ENCODE measurements around the gene RPS6KA5. TPM values are rescaled to one million over a fixed set of nuclear protein-coding genes. Genes with fewer than 3 reads are reported as not detected.
A peak's percentile ranks its signal among the peaks of the same experiment; 100 is the strongest.

Gene RPS6KA5
- total RNA-seq, 2 donors from 2014 or later = 3.3 to 5.1 TPM

DNA sequence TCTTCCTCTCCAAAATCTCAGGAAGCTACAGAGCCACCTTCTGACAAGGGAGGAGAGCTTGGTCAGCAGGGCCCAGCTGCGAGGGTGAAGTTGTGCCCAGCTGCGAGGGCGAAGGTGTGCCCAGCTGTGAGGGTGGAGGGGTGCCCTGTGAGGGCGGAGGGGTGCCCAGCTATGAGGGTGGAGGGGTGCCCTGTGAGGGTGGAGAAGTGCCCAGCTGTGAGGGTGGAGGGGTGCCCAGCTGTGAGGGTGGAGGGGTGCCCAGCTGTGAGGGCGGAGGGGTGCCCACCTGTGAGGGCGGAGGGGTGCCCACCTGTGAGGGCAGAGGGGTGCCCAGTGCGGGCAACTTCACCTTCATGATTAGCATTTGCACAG lies 223.8 kb downstream of the RPS6KA5 start:
- H3K36me3 Mint-ChIP-seq (ENCODE audit: low read depth) = no peaks in the 10 kb centered on the region
- peaks cover 10% of the 10 kb centered on the region for H3K27me3 Mint-ChIP-seq (ENCODE audit: insufficient read depth)
- Histone ChIP-seq H3K4me3 (ENCODE audit: low read length) (no peak overlapping the region), H3K9ac (ENCODE audit: extremely low read depth, low read length, poor library complexity, severe bottlenecking) (no peak overlapping the region), H3K27me3 (ENCODE audit: control insufficient read depth, insufficient read depth, low read length, poor library complexity, severe bottlenecking) (no peaks in the 10 kb centered on the region), H3K4me1 (ENCODE audit: control insufficient read depth, insufficient read depth, low read length) (no peaks in the 10 kb centered on the region), H3K36me3 (ENCODE audit: control insufficient read depth, insufficient read depth, low read length) (no peaks in the 10 kb centered on the region), H3K27ac (ENCODE audit: low read depth, low read length) (no peak overlapping the region), H3K9me3 (ENCODE audit: control insufficient read depth, low read length) (no peaks in the 10 kb centered on the region)
- no peak for TF ChIP-seq CTCF (conservative IDR thresholded peaks at IDR 0.05)
- WGBS, 2 experiments (ENCODE audit: insufficient coverage in 1 of 2, insufficient read length in 1 of 2) = 97 to 100% methylated on average over 2 to 7 of the region's 7 CpGs
- no peak for DNase-seq
- H3K9me3 Mint-ChIP-seq = peaks cover 2% of the 10 kb centered on the region
- H3K27ac Mint-ChIP-seq = no peak overlapping the region
- H3K4me3 Mint-ChIP-seq = no peak overlapping the region
- H3K4me1 Mint-ChIP-seq = no peaks in the 10 kb centered on the region

- no peak overlapping the region for H3K4me3 Mint-ChIP-seq
- Histone ChIP-seq H3K4me3 (ENCODE audit: low read length) (no peak overlapping the region), H3K27me3 (ENCODE audit: control insufficient read depth, insufficient read depth, low read length, poor library complexity, severe bottlenecking) (peaks cover 20% of the 10 kb centered on the region), H3K9ac (ENCODE audit: extremely low read depth, low read length, poor library complexity, severe bottlenecking) (no peak overlapping the region), H3K4me1 (ENCODE audit: control insufficient read depth, insufficient read depth, low read length) (no peaks in the 10 kb centered on the region), H3K27ac (ENCODE audit: low read depth, low read length) (no peak overlapping the region), H3K9me3 (ENCODE audit: control insufficient read depth, low read length) (no peaks in the 10 kb centered on the region), H3K36me3 (ENCODE audit: control insufficient read depth, insufficient read depth, low read length) (no peaks in the 10 kb centered on the region)
- H3K27me3 Mint-ChIP-seq (ENCODE audit: insufficient read depth) = peaks cover 47% of the 10 kb centered on the region
- WGBS, 2 experiments (ENCODE audit: insufficient coverage in 1 of 2, insufficient read length in 1 of 2) = 91 to 95% methylated on average over 6 to 10 of the region's 10 CpGs
- no peaks in the 10 kb centered on the region for H3K4me1 Mint-ChIP-seq
- peaks cover 8% of the 10 kb centered on the region for H3K9me3 Mint-ChIP-seq
- DNase-seq = no peak
- H3K36me3 Mint-ChIP-seq (ENCODE audit: low read depth) = no peaks in the 10 kb centered on the region
- TF ChIP-seq CTCF (conservative IDR thresholded peaks at IDR 0.05) = no peak
- H3K27ac Mint-ChIP-seq = no peak overlapping the region
These were observed 228.6 kb downstream of the RPS6KA5 start for GRCh38 chr14:90831821-90832220.

GRCh38 chr14:90830931-90831701 lies 229.3 kb downstream of the RPS6KA5 start:
- Mint-ChIP-seq H3K36me3 (ENCODE audit: low read depth) (no peaks in the 10 kb centered on the region), H3K4me3 (no peak overlapping the region), H3K27ac (no peak overlapping the region), H3K27me3 (ENCODE audit: insufficient read depth) (peaks cover 54% of the 10 kb centered on the region), H3K4me1 (no peaks in the 10 kb centered on the region), H3K9me3 (peaks cover 14% of the 10 kb centered on the region)
- peaks cover 5% of the 10 kb centered on the region for H3K9me3 ChIP-seq (ENCODE audit: control insufficient read depth, low read length)
- no peak overlapping the region for H3K4me3 ChIP-seq (ENCODE audit: low read length)
- 84 to 90% methylated on average over 12 to 26 of the region's 26 CpGs for WGBS, 2 experiments (ENCODE audit: insufficient coverage in 1 of 2, insufficient read length in 1 of 2)
- no peak overlapping the region for H3K27ac ChIP-seq (ENCODE audit: low read depth, low read length)
- no peak for TF ChIP-seq CTCF (conservative IDR thresholded peaks at IDR 0.05)
- H3K9ac ChIP-seq (ENCODE audit: extremely low read depth, low read length, poor library complexity, severe bottlenecking) = no peak overlapping the region
- DNase-seq = peak; percentile 41
- no peaks in the 10 kb centered on the region for H3K36me3 ChIP-seq (ENCODE audit: control insufficient read depth, insufficient read depth, low read length)
- no peaks in the 10 kb centered on the region for H3K4me1 ChIP-seq (ENCODE audit: control insufficient read depth, insufficient read depth, low read length)
- H3K27me3 ChIP-seq (ENCODE audit: control insufficient read depth, insufficient read depth, low read length, poor library complexity, severe bottlenecking) = peaks cover 22% of the 10 kb centered on the region

Measured in endodermal cell (in vitro differentiated cells).